ENCODE results near the gene SCGB2A2.

Gene SCGB2A2

GRCh38 chr11:62269654-62270278 lies at the start of gene SCGB2A2:
Gene SCGB2A2 (plus strand): TSS chr11:62270158. CDS start chr11:62270217, 59 bp downstream.
- peak in 2 of 3 experiments; percentile 6 to 40 for DNase-seq

GRCh38 chr11:62221498-62221897 lies 48.5 kb upstream of the SCGB2A2 start:
- no peak for DNase-seq

- DNase-seq: peak in 1 of 3 experiments; percentile 30
Measured at GRCh38 chr11:62223095-62223494, 46.9 kb upstream of the SCGB2A2 start.

- peak in 2 of 3 experiments; percentile 30 to 73 for DNase-seq
Measured at GRCh38 chr11:62233730-62234129, 36.2 kb upstream of the SCGB2A2 start.

- DNase-seq: no peak
Measured at GRCh38 chr11:62236187-62236586, 33.8 kb upstream of the SCGB2A2 start.

- DNase-seq: no peak
Measured at GRCh38 chr11:62237499-62237898, 32.5 kb upstream of the SCGB2A2 start.

GRCh38 chr11:62238151-62238550 lies 31.8 kb upstream of the SCGB2A2 start:
- no peak for DNase-seq

- DNase-seq: peak in 2 of 3 experiments; percentile 70 to 84
Measured at GRCh38 chr11:62241095-62241494, 28.9 kb upstream of the SCGB2A2 start.

GRCh38 chr11:62242021-62242420 lies 27.9 kb upstream of the SCGB2A2 start, which contains the start of gene SCGB1D2:
Gene SCGB1D2 (plus strand): TSS chr11:62242239. CDS start chr11:62242308, 69 bp downstream.
- peak; percentile 41 to 99 (median 95) for DNase-seq

- DNase-seq: no peak
Measured at GRCh38 chr11:62245271-62245753, 24.6 kb upstream of the SCGB2A2 start.

GRCh38 chr11:62251698-62252097 lies 18.3 kb upstream of the SCGB2A2 start:
- DNase-seq: no peak

GRCh38 chr11:62253999-62254542 lies 15.9 kb upstream of the SCGB2A2 start:
- DNase-seq: no peak

GRCh38 chr11:62256281-62256680 lies 13.7 kb upstream of the SCGB2A2 start:
- no peak for DNase-seq

GRCh38 chr11:62260261-62260953 lies 9.6 kb upstream of the SCGB2A2 start:
- DNase-seq: peak in 2 of 3 experiments; percentile 21 to 77

- DNase-seq: no peak
Measured at GRCh38 chr11:62264004-62264403, 6.0 kb upstream of the SCGB2A2 start.

GRCh38 chr11:62266558-62266957 lies 3.4 kb upstream of the SCGB2A2 start:
- no peak for DNase-seq

GRCh38 chr11:62267050-62267449 lies 2.9 kb upstream of the SCGB2A2 start:
- no peak for DNase-seq

GRCh38 chr11:62267576-62267975 lies 2.4 kb upstream of the SCGB2A2 start:
- DNase-seq: no peak

GRCh38 chr11:62273284-62273683 lies 3.3 kb downstream of the SCGB2A2 start:
- no peak for DNase-seq

GRCh38 chr11:62273789-62274275 lies 3.9 kb downstream of the SCGB2A2 start:
- peak in 2 of 3 experiments; percentile 5 to 13 for DNase-seq

GRCh38 chr11:62280452-62280851 lies 10.5 kb downstream of the SCGB2A2 start:
- no peak for DNase-seq

- no peak for DNase-seq
Measured at GRCh38 chr11:62295504-62295903, 25.5 kb downstream of the SCGB2A2 start.

GRCh38 chr11:62298975-62299374 lies 29.0 kb downstream of the SCGB2A2 start, which contains the start of gene SCGB1D4:
Gene SCGB1D4 (minus strand): TSS chr11:62299075. CDS start chr11:62299010, 65 bp downstream.
- no peak for DNase-seq

GRCh38 chr11:62306227-62306626 lies 36.3 kb downstream of the SCGB2A2 start:
- DNase-seq: no peak

All from NCI-H1417 (cell line).